Activated naive CD4-positive, alpha-beta T cell (primary cell): Measurements from ENCODE around the gene SPATA2L.

Experiments used
- DNase-seq, 4 experiments: peaks; one replicate each; lab custom pipeline; 2025; lab: John Stamatoyannopoulos, UW

The SPATA2L gene

DNA sequence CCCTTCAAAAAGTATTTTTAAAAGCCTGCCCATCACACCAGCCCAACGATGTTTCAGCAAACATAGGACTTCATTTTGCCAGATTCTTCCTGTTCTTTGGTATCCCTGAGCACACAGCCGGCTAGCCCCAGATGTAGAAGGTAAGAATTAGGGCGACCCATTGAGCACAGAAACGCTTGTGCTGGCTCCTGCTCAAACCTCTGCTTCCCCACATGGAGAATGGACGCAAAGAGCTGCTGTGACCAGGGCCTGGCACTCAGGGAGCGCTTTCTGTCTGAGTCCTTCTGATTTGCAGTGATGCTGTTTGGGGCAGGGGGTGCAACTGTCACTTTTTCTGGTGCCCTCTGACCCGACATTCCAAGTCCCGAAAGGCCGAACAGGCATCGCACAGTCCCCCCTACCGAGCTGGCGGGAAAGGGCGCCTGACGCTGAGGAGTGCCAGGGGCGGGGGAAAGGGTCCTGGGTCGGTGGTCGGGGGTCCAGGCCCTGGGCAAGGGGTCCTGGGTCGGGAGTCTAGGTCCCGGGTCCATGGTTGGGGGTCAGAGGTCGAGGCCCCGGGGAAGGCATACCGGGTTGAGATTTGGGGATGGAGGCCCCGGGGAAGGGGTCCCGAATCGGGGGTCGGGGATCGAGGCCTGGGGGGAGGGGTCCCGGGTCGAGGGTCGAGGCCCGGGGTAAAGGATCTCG lies 44.9 kb downstream of the SPATA2L start:
- DNase-seq: no peak

DNA sequence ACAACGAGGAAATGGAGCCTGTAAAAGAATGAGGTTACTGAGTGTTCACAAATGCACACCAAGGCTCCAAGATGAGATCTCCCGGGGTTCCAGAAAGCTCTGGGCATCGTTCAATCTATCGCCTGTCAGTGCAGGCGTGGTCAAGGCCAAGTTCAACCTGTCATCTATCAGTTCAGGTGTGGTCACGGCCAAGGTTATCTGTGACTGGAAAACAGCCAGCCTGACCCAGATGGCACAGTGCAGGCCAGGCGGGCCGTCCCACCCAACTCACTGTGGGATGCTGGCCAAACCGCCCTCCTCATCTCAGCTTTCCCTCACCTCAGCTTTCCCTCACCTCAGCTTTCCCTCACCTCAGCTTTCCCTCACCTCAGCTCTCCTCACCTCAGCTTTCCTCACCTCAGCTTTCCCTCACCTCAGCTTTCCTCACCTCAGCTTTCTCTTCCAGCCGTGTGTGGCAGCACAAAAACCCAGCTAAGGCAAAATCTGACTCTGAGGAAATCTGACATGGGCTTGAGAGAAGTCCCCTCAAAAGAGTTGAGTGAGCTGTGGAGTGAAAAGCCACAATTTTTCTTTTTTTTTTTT lies 46.4 kb downstream of the SPATA2L start:
- DNase-seq: no peak

- DNase-seq: no peak
Observed at GRCh38 chr16:89653656-89654295, 47.7 kb downstream of the SPATA2L start.

- no peak for DNase-seq
Observed at GRCh38 chr16:89651584-89651983, 49.9 kb downstream of the SPATA2L start.

- DNase-seq: no peak
Observed at GRCh38 chr16:89646906-89647305, 54.6 kb downstream of the SPATA2L start.
